Mammary epithelial cell (primary cell): ENCODE results near the gene CADM2.

Source experiments
- CTCF ChIP-seq, 2 donors: IDR thresholded peaks in 1 of 2; conservative IDR thresholded peaks in 1 of 2; 2 replicates each; pipeline ENCODE4 v1.5.1; 2011 to 2012; ENCODE audit warnings: inconsistent platforms in 2 of 2, low read length in 2 of 2, mild to moderate bottlenecking in 2 of 2, control low read depth in 1 of 2, low read depth in 1 of 2; ENCODE audit not compliant: insufficient read depth in 1 of 2; ENCODE audit errors: extremely low read depth in 1 of 2
- EZH2 ChIP-seq: IDR thresholded peaks from 2 replicates; pipeline ENCODE4 v1.6.1; 2012; ENCODE audit warnings: low read length, inconsistent platforms, borderline replicate concordance

- TF ChIP-seq CTCF (conservative IDR thresholded peaks at IDR 0.05 in 1 of 2, IDR thresholded peaks at IDR 0.05 in 1 of 2; ENCODE audit: extremely low read depth in 1 of 2, insufficient read depth in 1 of 2, low read depth in 1 of 2, low read length in 2 of 2) (no peak), EZH2 (no peak)
These were observed 213.2 kb downstream of the CADM2 start for GRCh38 chr3:85171976-85172375.
